HG03280 (cell line): ENCODE data around the gene ZFYVE19.

Source experiments
- ATAC-seq: cut with Tn5 transposase; IDR thresholded peaks from one replicate; pipeline ENCODE4 v1.9.1; 2021; ENCODE audit warnings: mild to moderate bottlenecking, moderate library complexity; ENCODE audit not compliant: unreplicated experiment

Gene ZFYVE19

DNA sequence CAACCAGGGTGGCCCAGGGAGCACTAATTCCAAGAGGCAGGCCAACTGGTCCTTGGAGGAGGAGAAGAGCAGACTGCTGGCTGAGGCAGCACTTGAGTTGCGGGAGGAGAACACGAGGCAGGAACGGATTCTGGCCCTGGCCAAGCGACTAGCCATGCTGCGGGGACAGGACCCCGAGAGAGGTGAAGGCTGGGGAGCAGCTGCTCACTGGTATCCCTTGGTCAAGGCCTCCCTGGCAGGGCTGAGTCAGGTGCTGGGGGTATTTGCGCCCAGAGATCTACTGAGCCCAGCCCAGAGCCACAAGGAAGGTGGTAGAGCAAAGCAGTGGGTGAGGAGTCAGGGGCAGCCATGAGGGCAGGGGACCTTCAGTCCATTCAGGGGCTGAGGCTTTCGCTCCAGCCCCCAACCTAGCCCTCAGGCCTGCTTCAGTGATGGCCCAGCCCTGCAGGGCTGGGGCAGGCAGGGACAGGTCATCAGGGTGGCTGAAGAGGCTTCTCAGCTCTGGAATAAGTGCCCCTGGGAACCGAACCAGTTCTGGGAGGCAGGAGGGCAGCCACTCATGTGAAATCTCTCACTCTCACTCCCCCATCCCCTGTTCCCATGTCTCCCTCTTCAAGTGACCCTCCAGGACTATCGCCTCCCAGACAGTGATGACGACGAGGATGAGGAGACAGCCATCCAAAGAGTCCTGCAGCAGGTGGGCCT is 6.0 kb downstream of the ZFYVE19 start:
- no peak for ATAC-seq

DNA sequence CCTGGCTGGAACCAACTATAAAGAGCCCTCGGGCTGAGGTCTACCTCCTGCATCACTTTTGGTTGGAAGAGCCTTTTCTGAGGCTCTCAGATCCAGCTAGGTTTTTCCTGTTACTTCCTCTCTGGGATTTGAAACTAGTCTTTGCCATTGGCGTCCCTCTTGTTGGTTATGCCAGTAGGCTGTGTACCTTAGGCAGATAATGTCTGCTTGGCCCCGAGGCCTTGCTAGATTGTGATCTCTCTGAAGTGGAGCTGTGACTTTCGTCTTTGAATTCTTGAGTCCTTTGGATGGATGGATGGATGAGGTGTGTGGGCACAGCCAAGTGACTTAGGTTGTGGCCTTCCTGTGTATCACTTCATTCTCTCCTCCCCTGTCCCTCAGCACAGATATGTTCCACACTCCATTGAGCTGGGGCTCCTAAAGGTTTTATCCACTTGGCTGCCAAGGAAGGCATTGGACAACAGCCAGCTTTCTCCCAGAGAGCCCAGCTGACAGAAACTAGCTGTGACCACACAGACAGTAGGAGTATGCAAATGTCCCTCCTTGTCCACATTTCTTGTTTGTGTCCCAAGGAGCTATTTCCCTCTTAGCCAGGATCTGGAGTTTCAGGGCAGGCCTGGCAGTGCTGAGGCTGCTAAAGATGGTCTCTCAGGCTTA is 8.3 kb downstream of the ZFYVE19 start:
- ATAC-seq, result no peak

DNA sequence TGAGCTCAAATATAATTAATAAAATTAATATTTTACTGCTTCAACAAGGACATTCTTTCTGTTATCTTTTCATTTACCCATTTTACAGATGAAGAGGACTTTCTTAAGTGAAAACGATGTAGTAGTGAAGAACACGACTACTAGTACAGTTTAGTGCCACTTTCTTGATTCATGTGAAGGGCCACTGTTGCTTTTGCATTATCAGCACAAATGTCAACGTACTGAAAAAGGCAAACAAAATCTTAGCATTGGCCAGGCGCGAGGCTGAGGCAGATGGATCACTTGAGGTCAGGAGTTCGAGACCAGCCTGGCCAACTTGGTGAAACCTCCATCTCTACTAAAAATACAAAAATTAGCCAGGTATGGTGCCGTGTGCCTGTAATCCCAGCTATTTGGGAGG is 12.2 kb downstream of the ZFYVE19 start:
- ATAC-seq, result no peak

DNA sequence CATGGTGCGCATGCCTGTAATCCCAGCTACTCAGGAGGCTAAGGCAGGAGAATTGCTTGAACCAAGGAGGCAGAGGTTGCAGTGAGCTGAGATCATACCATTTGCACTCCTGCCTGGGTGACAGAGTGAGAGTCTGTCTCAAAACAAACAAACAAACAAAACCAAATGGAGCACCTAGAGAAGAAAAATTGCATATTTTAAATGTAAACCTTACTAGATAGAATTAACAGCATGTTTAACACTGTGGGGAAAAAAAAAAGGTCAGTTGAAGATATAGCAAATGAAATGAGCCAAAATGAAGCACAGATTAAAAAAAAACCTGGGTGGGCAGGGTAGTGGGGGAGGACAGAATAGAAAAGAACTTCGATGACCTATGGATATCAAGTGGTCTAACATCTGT is 14.3 kb downstream of the ZFYVE19 start:
- ATAC-seq, result no peak

DNA sequence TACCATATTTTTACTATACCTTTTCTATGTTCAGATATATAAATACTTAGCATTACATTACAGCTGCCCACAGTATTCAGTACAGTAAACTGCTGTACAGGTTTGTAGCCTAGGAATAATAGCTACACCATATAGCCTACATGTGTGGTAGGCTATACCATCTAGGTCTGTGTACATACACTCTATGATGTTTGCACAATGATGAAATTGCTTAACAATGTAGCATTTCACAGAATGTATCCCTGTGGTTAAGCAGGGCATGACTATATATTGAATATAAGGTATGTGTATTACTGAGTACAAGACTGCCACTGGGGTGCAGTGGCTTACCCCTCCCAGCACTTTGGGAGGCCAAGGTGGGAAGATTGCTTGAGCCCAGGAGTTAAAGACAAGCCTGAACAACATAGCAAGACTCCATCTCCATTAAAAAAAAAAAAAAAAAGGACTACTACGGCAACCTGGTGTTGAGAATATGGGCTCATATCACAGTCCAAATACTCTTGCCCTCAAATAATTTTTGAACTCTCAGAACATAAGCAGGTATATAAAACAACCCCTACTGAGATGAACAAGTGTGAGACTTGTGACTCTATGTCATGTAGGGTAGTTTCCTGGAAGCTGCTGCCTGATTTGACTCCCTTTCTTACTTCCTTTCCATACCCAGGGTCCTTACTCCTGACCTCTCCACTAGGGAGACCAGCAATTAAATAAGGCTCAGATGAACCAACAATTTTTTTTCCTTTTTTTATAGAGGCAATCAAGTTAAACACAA is 16.9 kb downstream of the ZFYVE19 start:
- ATAC-seq, result no peak

DNA sequence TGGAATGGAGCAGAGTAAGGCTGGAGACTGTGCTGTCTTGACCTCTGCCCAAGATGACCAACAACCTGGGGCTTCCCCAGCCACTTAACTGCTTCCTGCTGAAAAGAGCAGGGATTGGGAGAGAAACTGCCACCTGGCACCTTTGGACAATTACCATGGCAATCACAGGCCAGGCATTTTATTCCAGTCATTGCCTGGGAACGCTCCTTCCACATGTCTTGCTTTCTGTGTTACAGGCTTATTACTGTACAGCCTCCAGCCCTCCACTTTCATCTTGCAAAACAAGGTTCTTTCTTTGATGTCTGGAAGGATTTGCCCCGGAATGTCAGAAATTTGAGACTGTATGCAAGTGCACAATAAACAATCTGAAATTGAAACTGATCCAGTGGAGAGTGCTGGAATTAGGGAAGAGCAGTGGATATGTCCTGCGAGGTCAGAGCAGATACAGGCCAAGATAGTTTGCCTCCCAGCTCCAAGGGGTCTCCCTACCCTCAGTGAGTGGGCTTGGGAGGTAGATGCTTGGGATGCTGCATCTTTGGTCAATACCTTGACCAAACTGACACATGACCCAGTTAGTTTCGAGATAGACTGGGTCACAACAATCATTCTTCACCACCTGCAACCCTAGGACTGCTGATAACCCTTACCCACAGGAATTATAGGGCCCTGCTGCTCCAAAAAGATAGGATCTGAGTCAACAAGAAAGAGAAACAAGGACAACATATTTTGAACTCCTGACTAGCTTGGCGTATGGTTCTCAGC is 19.0 kb downstream of the ZFYVE19 start:
- no peak for ATAC-seq

DNA sequence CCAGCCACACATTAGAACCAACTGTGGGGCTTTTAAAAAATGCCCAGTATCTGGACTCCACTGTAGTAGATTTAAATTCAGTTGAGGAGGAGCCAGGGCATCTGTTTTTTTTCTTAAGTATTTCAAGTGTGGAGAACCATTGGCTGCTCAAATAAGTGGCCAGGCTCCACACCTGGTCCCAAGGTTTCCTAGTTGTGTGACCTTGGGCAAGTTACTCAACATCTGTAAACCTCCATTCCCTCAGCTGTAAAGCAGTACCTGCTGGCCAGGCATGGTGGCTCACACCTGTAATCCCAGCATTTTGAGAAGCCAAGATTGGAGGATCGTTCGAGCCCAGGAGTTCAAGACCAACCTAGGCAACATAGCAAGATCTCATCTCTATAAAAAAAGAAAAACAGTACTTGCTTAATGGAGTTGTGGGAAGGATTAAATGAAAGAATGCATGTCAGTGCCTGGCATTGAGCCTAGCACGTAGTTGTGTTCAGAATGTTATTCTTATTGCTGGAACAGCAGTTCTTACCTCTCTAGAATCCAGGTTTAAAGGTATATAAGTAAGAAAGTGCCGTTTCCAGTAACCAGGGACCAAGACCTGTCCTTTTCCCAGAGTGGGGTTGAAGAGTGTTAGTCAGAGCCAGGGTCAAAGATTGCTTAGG is 19.7 kb downstream of the ZFYVE19 start:
- ATAC-seq, result no peak

DNA sequence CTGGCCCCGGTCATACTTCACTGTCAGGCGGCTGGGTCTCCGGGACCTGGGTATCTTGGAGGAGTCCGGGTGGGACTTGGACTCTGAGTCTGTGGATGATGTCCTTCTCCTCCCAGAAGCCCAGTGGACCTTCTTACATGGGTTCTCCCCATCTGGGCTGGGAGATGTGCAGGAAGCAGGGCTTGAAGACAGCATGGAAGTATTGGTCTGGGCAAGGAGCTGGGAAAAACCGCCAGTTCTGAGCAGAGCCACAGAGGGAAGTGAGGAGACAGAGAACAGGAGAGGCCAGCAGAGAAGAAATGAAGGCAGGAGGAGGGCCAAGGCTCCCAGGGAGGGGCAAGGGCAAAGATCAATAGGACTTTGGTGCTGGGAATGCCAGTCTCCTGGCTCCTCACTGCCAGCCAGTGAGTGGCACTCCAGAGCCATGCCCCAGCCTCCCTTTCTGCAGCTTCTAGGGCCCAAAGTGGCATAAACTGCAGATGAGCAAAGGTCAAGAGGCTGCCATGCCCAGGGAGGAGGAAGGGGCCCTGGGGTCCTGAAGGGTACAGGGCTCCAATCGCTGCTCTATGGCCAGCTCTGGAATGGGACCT is 21.7 kb downstream of the ZFYVE19 start, which contains the start of gene PPP1R14D:
Gene PPP1R14D, minus strand, starts transcription at position 262 of the 590 bp plus-strand sequence. Its CDS starts 67 bp downstream, at position 195.
- ATAC-seq, result no peak

DNA sequence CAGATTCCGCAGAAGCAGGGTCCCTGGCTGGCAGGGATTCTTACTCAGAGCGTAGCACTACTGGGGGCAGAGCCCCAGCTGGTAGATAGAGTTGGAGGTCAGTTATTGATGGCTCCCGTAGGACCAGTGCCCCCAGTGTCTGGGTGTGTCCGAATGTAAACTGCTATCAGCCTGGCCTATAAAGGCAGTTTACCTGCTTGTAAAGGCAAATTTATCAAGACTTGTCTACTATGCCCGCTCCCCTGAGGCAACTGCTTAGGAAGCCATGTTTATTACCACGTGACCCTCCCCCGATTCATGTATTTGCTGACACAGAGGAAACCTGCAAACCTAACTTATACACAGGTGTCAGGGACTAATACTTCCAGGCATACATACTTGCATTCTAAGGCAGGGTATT is 22.2 kb downstream of the ZFYVE19 start:
- ATAC-seq, result no peak

DNA sequence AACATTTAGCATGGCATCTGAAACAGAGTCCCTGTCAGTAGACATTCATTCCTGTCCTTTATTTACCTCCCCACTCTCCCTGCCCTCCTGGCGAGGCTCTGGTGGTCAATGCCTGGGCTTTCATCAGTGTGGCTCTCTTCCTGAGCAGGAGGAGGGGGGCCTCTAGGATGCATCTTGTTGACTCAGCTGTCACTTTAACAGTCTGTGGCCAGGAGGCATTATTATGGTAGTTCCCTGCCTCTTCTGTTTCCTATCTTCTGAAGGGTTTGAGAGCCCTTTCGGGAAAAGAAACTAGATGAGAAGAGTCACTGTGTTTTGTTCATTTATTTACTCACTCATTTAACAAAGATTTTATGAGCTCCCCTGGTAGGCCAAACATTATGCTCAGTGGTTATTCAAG is 24.0 kb downstream of the ZFYVE19 start:
- no peak for ATAC-seq

DNA sequence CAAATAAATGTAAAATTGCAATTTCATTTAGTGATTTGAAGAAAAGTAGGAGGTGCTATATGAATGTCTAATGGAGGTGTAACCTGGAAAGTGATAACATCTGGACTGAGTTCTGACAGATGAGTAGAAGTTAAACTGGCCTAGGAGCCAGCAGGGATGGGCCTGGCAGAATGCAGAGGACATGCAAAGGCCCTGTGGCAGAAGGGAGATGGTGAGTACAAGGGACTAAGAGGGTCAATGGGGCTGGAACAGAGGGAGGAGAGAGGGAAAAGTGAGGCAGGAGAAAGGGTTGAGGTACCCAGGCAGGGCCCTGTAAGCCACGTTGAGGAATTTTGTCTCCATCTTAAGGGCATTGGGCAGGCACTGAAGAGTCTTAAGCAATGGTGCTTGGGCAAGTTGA is 25.0 kb downstream of the ZFYVE19 start:
- no peak for ATAC-seq

DNA sequence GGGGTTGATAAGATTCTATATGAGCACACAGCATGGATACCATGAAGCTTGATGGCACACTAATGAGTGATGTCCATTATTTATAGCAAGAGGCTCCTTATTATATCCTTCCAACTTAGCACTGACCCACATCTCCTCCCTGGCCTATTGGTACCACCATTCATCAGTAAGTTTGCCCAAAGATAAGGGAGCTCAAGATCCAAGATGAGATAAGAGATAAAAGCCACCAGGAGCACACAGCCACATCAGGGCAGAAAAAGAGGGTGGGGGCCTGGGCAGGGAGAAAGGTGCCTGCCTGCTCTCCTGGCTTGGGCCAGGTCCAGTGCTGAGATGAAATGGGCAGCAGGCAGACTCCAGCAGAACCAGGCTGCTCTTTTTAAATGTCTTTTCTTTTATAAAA is 26.0 kb downstream of the ZFYVE19 start:
- no peak for ATAC-seq

DNA sequence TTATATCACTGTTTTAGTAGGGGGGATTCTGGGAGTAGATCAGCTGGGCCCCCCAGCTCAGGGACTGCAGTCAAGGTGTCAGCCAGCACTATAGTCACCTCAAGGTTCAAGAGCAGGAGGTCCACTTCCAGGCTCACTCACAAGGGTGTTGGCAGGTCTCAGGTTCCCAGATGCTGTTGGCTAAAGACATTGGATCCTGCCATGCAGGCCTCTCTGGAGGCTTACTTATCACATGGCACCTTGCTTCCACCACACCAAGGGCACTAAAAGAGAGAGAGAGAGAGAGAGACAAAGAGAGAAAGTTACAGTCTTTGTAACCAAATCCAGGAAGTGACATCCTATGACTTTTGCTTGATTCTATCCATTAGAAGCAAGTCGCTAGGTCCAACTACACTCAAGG is 29.1 kb downstream of the ZFYVE19 start:
- ATAC-seq, result no peak

DNA sequence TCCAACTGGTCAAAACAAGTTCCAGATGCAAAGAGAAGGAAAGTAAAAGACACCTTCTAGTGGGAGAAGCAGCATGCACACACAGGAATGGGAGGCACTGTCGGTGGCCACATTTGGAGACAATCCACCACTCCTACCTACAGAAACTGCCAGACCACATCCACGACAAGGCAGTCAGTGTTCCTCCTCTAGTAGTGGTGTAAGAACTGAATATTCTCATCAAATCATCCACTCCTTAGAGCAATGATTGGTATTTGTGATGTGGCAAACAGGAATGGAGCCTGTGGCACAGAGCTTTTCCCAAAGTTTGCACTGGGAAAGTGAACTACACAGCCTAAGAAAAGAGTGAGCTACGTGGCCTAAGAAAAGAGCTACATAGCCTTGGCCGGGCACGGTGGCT is 31.9 kb downstream of the ZFYVE19 start:
- ATAC-seq, result no peak

DNA sequence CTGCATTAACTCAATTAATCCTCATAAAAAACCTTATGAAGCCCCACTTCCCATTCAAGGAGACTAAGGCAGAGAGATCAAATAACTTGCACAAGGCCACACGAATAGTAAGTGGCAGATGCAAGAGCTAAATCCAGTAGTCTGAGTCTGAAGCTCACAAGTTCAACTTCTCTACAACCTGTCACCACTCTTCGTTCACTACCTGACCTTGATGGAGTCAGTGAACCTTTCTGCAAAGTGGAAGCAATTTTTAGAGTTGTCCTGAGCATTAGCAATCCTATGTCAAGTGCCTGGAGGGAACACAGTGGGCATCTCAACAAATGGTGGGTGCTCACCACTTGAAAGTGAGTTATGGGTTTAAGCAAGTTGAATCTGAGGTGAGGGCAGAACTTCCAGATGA is 34.9 kb downstream of the ZFYVE19 start:
- no peak for ATAC-seq

DNA sequence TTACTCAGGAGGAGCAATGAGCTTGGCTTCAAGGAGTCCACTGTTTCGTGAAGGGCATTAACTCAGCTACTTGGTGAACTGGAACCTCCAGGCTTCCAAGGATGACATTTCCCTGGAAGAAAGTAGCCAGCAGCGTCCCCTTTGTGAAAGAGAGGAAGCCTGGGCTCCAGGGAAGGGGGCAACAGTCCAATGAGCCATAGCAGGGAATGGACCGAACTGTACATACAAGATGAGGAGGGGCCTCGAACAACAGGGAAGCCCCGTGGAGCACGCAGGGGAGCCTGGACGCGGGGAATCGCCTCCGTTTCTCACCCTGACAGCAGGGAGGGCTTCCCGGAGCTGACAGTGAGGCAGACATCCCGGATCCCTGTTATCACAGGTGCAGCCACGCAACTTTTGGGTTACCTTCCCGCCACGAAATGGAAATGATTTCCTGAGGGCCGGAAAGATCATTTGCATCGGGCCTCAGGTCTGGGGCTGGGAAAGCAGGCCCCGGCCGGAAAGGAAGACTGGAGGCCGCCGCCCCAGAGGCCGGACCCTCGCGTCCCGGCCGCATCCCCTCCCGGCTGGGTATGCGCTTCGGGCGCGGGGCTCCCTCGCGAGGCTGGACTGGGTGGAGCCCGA is 36.5 kb downstream of the ZFYVE19 start:
- no peak for ATAC-seq

DNA sequence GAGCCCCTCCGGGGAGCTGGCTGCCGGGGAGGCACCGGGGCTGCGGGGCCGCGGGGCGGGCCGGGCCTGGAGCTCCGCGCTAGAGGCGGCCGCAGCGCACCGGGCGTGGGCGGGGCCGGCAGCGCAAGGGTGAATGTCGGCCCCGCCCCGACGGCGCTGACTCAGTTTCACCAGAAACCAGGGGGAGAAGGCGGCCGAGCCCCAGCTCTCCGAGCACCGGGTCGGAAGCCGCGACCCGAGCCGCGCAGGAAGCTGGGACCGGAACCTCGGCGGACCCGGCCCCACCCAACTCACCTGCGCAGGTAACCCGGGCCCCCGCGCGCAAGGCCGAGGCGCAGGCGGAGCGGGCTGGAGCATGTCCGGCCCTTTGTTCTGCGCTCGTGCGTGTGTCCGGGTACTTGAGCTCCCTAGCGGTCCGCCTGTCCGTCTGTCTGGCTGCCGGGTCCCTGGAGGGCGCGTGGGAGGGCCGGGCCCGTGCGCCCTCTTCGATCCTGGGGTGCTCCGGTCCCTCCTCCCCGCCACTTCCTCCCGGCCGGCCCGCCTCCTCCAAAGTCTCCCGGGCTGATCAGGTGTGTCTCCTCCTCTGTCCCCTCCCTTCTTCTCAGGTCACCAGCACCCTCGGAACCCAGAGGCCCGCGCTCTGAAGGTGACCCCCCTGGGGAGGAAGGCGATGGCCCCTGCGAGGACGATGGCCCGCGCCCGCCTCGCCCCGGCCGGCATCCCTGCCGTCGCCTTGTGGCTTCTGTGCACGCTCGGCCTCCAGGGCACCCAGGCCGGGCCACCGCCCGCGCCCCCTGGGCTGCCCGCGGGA is 37.2 kb downstream of the ZFYVE19 start, which contains the start of gene SPINT1:
Gene SPINT1, plus strand, starts transcription at position 164 of the 811 bp plus-strand sequence. Its CDS starts 507 bp downstream, at position 671.
- ATAC-seq, result no peak

DNA sequence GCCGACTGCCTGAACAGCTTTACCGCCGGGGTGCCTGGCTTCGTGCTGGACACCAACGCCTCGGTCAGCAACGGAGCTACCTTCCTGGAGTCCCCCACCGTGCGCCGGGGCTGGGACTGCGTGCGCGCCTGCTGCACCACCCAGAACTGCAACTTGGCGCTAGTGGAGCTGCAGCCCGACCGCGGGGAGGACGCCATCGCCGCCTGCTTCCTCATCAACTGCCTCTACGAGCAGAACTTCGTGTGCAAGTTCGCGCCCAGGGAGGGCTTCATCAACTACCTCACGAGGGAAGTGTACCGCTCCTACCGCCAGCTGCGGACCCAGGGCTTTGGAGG is 37.8 kb downstream of the ZFYVE19 start:
- ATAC-seq, result no peak

DNA sequence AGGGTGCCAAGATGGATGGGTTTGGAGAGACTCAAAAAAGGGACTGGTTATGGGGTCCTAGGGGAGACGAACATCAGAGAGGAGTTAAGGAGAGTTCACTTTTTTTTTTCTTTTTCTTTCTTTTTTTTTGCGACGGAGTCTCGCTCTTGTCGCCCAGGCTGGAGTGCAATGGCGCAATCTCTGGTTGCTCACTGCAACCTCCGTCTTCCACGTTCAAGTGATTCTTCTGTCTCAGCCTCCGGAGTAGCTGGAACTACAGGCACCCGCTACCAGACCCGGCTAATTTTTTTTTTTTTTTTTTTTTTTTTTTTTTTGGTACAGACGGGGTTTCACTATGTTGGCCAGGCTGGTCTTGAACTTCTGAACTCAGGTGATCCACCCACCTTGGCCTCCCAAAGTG is 38.1 kb downstream of the ZFYVE19 start:
- ATAC-seq, result no peak
